GM20000 (cell line): ENCODE data around the gene ALDH3A2.

Experiments
- DNase-seq: peaks from one replicate; pipeline ENCODE4 v3.0.0; 2012; ENCODE audit warnings: low spot score
- TF ChIP-seq, protein P1 (sequence below): IDR thresholded peaks from 2 replicates; pipeline ENCODE4 v1.5.1; 2012; ENCODE audit warnings: mild to moderate bottlenecking, control low read depth; ENCODE audit errors: extremely low read depth, missing control alignments

Gene ALDH3A2

DNA sequence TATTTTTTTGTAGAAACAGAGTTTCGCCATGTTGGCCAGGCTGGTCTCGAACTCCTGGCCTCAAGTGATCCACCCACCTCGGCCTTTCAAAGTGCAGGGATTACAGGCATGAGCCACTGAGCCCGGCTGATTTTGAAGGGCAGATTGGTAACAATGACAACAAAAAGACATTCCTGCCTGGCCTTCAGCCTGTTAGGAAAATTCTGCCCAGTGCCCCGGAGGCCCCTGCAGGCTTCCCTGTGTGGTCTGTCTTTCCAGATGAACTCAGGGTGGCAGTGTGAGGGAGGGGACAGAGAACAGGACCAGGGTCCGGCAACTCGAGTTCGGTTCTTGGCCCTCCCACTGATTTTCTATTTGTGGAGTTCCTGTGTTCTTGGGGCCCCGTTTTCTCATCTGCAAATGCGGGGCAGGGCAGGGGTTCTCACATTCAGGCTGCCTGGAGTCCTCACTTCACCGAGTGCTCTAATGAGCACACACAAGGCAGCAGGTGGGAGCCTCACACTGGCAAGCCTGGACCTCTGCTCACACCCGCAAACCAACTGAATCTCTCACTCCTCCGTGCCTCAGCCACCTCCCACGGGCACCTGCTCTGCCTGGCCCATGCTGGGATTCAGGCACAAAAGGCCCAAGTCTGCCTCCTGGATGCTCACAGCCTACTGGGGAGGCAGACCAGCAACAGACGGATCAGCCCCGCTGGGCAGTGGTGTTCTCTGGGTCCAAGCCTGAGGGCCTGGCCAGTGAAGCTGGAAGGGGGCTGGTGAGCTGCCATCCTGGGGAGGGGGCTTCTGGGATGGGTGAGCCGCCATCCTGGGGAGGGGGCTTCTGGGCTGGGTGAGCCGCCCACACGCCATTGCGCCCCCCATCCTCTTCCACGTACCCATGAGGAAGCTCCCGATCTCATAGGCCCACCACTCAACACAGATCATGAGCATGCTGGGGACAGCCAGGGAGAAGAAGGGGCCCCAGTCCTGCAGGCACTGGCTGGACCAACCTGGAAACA, 57.5 kb downstream of the ALDH3A2 start:
- peak; percentile 17 for DNase-seq
- TF ChIP-seq, protein P1, sequence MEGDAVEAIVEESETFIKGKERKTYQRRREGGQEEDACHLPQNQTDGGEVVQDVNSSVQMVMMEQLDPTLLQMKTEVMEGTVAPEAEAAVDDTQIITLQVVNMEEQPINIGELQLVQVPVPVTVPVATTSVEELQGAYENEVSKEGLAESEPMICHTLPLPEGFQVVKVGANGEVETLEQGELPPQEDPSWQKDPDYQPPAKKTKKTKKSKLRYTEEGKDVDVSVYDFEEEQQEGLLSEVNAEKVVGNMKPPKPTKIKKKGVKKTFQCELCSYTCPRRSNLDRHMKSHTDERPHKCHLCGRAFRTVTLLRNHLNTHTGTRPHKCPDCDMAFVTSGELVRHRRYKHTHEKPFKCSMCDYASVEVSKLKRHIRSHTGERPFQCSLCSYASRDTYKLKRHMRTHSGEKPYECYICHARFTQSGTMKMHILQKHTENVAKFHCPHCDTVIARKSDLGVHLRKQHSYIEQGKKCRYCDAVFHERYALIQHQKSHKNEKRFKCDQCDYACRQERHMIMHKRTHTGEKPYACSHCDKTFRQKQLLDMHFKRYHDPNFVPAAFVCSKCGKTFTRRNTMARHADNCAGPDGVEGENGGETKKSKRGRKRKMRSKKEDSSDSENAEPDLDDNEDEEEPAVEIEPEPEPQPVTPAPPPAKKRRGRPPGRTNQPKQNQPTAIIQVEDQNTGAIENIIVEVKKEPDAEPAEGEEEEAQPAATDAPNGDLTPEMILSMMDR, result no peak

DNA sequence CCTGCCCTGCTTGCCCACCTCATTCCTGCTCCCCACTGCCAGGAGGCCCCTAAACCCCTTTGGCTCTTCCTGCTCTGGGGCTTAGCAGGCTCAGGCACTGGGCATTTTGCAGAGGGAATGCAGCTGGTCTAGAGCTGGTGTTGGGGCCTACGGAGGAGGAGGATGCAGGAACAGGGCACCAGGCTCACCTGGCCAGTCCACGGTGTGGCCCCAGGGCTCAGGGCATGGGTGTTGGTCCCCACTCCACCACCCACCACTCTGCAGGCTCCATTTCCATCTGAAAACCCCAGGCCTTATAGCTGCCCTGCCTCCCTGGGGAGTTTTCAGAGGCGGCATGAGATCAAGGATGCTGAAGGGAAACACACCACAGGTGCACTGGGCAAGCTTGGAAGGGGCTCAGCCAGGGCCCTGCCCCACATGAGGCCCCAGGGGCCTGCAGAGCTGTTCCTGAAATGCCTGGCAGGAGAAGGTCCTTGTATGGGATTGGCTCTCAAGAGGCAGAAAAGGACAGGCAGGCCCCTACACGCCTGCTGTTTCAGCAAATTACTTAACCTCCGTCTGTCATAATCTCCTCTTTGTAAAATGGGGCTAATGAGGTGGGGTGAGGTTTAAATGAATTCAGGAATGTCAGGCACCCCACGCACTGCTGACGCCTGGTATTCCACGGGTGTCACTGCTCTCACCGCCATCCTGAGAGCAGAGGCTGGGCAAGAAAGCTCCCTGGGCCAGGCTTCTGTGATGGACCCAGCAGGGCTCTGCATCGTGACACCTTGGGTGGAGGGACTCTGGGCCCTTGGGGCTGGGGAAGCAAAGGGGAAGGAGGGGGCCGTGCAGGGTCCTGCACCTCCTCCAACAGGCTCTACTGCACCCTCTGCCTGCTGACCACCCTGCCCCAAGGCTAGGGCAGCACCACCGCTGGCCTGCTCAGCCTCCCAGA, 58.5 kb downstream of the ALDH3A2 start:
- no peak for DNase-seq
- TF ChIP-seq, protein P1, result no peak

DNA sequence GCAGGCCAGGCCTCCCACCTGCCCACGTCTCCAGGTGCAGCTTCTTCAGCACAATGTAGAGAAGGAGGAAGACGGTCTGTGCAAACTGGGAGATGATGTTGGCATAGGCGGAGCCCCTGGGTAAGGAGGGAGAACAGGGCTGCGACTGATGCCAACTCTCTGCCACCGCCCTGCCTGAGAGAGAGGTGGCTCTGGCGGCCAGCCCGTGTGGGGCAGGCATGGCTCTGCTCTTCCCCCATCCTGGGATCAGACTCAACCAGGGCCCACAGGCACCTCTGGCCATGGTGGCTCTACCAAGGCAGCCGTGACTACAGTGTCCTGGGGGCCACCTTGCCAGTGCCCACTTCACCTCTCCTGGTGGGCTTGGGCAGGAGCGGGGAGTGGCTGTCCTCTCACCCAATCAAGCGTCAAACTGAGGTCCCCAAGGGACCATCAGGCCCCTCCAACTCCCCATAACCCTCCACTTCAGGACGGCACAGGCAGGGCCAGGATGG, 59.2 kb downstream of the ALDH3A2 start:
- TF ChIP-seq, protein P1, result no peak

DNA sequence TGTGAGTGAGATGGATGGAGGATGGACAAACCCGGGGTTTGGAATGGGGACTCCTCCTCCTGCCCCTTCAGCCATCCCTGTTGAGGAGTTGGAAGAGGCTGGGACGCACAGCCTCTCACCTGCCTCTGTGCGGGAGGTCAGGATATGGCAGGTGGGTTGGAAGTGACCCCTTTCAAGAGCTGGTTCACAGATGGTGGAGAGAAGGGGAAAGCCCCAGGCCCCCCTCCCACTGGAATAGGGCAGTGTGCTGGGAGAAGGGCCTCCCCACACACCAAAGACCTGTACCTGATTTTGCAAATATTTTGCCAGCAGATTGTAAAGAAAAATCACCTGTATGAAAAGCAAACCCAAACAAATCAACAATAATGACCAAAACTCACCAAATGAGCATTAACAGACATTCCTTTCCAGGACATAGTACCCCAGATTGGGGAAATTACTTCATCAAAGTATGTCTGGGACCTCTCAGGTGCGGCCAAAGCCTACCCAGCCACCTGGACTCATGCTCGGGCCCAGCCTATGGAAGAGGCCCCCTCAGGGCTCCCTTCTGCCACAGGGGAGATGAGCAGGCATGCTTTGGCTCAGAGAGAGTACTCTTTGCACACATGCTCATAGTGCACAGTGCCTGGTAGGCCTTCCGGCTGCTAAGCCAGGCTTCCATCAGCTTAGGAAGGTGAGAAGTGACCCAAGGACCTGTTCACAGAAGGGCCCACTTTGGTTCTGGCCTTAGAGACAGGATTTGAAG, 60.1 kb downstream of the ALDH3A2 start:
- DNase-seq, result peak; percentile 6
- TF ChIP-seq, protein P1, result no peak

More for the DNA sequence above, 59.2 kb downstream of the ALDH3A2 start:
- no peak for DNase-seq

DNA sequence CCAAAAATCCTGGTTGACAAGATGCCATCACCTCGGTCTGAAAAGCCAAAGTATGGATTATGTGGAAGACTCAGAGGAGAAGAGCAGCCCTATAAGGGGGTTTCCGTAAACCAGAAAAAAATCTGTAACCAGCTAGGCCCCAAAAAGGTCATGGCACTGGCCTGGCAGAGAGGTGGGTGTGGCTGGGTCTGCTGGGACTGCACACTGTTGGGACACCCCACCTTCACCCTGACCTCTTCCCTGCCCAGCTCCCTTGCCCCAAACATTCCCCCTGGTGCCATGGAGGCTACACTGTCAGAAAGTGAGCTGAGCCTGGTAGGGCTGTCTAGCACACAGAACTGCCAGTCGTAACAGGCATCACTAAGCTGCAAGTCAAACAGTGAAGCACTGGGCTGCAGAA, 61.3 kb downstream of the ALDH3A2 start:
- TF ChIP-seq, protein P1, result no peak
- DNase-seq, result no peak

DNA sequence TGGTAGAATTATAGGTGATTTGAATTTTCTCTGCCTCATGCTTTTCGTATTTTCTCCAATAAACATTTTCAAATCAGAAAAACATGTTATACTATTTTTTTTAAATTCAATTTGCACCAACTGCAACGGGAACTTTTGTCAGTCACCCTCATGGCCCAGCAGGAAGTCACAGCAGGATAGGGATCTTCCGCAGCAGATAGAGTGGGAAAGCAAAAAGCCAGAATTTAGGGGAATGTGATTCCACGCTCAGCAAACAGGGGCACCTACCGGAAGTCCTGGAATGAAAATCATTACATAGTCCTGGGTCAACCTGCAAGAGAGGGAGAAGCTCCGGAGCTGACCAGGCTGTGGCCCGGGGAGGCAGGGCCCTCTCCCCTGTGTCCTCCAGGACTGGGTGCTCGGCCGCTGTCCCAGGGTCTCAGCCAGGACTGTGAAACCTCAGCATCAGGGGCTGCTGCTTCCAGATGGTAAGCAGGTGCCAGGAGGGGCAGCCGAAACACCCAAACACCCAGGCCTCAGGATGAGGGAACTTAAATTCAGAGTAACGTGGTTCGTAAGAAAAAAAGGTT, 64.0 kb downstream of the ALDH3A2 start:
- DNase-seq, result no peak
- TF ChIP-seq, protein P1, result no peak
